K562 (cell line): ENCODE measurements around the gene ERCC1. TPM values are rescaled to one million over a fixed set of nuclear protein-coding genes. Genes with fewer than 3 reads are reported as not detected.

Source experiments
- ATF1 ChIP-seq, 2 experiments: fragments of 450-650 bp in 1 of 2; IDR thresholded peaks; 2 replicates each; pipeline ENCODE4 v1.6.1; 2016; ENCODE audit warnings: missing compliant biosample characterization in 1 of 2, missing genetic modification characterization in 1 of 2
- ATF6 ChIP-seq: sonication (generic); formaldehyde crosslinking; IDR thresholded peaks from 2 replicates; pipeline ENCODE4 v1.4.0; 2020; ENCODE audit warnings: mild to moderate bottlenecking, missing genetic modification reagents
- CAMTA2 ChIP-seq: fragments of 250-450 bp; sonication (Bioruptor Pico); conservative IDR thresholded peaks from 2 replicates; pipeline ENCODE4 v1.5.1; 2022
- CBX8 ChIP-seq: fragments of 200-600 bp; sonication (generic); IDR thresholded peaks from 2 replicates; pipeline ENCODE4 v1.6.1; 2012; ENCODE audit warnings: borderline replicate concordance, mixed run types, low read depth, mild to moderate bottlenecking, moderate library complexity, mixed read lengths, low read length, control low read depth, inconsistent platforms; ENCODE audit not compliant: poor library complexity, severe bottlenecking; ENCODE audit errors: extremely low read depth
- CEBPB ChIP-seq: fragments of 450-650 bp; IDR thresholded peaks from 2 replicates; pipeline ENCODE4 v1.6.1; 2016; ENCODE audit warnings: missing genetic modification characterization, missing compliant biosample characterization
- MLLT1 ChIP-seq, 2 experiments: fragments of 450-650 bp; IDR thresholded peaks; 2 replicates each; pipeline ENCODE4 v1.6.1; 2016
- PTTG1 ChIP-seq: fragments of 450-650 bp; IDR thresholded peaks from 2 replicates; pipeline ENCODE4 v1.6.1; 2016; ENCODE audit warnings: low read depth, mild to moderate bottlenecking, missing genetic modification characterization, missing compliant biosample characterization
- RBM34 ChIP-seq: fragments of 200-400 bp; formaldehyde crosslinking; IDR thresholded peaks from 2 replicates; pipeline ENCODE4 v1.6.1; 2018; ENCODE audit warnings: low read length, borderline replicate concordance; ENCODE audit not compliant: insufficient read depth
- SMARCE1 ChIP-seq: fragments of 450-650 bp; IDR thresholded peaks from 2 replicates; pipeline ENCODE4 v1.7.1; 2016; ENCODE audit warnings: mild to moderate bottlenecking
- THAP7 ChIP-seq: fragments of 250-450 bp; sonication (Bioruptor Pico); IDR thresholded peaks from 2 replicates; pipeline ENCODE4 v1.5.0; 2021
- THRB ChIP-seq: fragments of 450-650 bp; formaldehyde crosslinking; conservative IDR thresholded peaks from 2 replicates; pipeline ENCODE4 v1.4.0; 2022; ENCODE audit warnings: mild to moderate bottlenecking, missing genetic modification characterization
- U2AF2 ChIP-seq: fragments of 200-400 bp; formaldehyde crosslinking; optimal IDR thresholded peaks from 2 replicates; pipeline ENCODE3; 2017; ENCODE audit warnings: low read depth, mild to moderate bottlenecking, low read length
- XRCC4 ChIP-seq: IDR thresholded peaks from one replicate; pipeline ENCODE4 v1.6.1; 2011; ENCODE audit not compliant: insufficient read depth, insufficient read length; ENCODE audit errors: extremely low read depth
- ZBTB1 ChIP-seq: sonication (generic); formaldehyde crosslinking; IDR thresholded peaks from 2 replicates; pipeline ENCODE4 v1.8.1; 2023; ENCODE audit warnings: missing genetic modification reagents, low read depth, mild to moderate bottlenecking, borderline replicate concordance
- ZNF146 ChIP-seq: IDR thresholded peaks from one replicate; pipeline ENCODE4 v1.6.1; 2018; ENCODE audit warnings: missing compliant biosample characterization; ENCODE audit not compliant: unreplicated experiment
- ZNF280B ChIP-seq: fragments of 250-450 bp; sonication (Bioruptor Pico); IDR thresholded peaks from 2 replicates; pipeline ENCODE4 v1.5.1; 2021; ENCODE audit warnings: mild to moderate bottlenecking
- ZNF444 ChIP-seq: fragments of 250-450 bp; sonication (Bioruptor Pico); IDR thresholded peaks from 2 replicates; pipeline ENCODE4 v1.4.0; 2020; ENCODE audit warnings: mild to moderate bottlenecking, moderate library complexity
- ZNF518B ChIP-seq: fragments of 250-450 bp; sonication (Bioruptor Pico); IDR thresholded peaks from 2 replicates; pipeline ENCODE4 v1.5.0; 2021; ENCODE audit warnings: mild to moderate bottlenecking, moderate library complexity
- polyA plus RNA-seq, 8 experiments: library from polyadenylated mRNA; depleted of rRNA in 4 of 8; stranded (reverse) in 5 of 8; unstranded in 3 of 8; fragments of >200 nt; fragmentation: Nextera tagmentation in 2 of 8; fragmentation: Illumina TruSeq in 1 of 8; extraction: Ambion mirVana in 2 of 8; extraction: Trizol in 1 of 8; gene quantifications; 2 replicates each; pipeline versions ENCODE4 v1.2.1 to v1.2.3, GENCODE V29; 2011 to 2014; ENCODE audit warnings: inconsistent platforms in 1 of 8, missing spikeins in 1 of 8
- total RNA-seq, 7 experiments: library from RNA; depleted of rRNA in 6 of 7; stranded (reverse); fragments of >200 nt in 6 of 7; fragmentation: Illumina TruSeq in 2 of 7; extraction: Trizol in 2 of 7; gene quantifications; 2 replicates each; pipeline versions ENCODE4 v1.2.1 to v1.2.3, GENCODE V29; 2011 to 2021; ENCODE audit warnings: low replicate concordance in 1 of 7

ERCC1 gene
- total and polyA plus RNA-seq, 9 of the 15 experiments (the other 6 are each of a cell fraction or from before 2014, with no cell fraction given): 9.3 to 92.6 (median 60.0) TPM

- TF ChIP-seq ZNF280B (CRISPR knock-in tag) (no peak), CBX8 (no peak), ATF6 (CRISPR knock-in tag) (no peak), ZNF146 (CRISPR knock-in tag) (no peak), XRCC4 (no peak), CEBPB (tag) (no peak), CAMTA2 (CRISPR knock-in tag) (no peak), RBM34 (no peak), ZBTB1 (no peak), THRB (CRISPR knock-in tag) (no peak), SMARCE1 (no peak), ATF1 (CRISPR knock-in tag; IDR thresholded peaks at IDR 0.05) (no peak), ATF1 (tag; IDR thresholded peaks at IDR 0.05) (no peak), U2AF2 (no peak), PTTG1 (no peak), ZNF518B (CRISPR knock-in tag) (no peak), ZNF444 (CRISPR knock-in tag) (no peak), THAP7 (CRISPR knock-in tag) (no peak), MLLT1 (IDR thresholded peaks at IDR 0.05) (no peak)
These were observed 18.7 kb upstream of the ERCC1 start (continued) for GRCh38 chr19:45442408-45442777.
